Right lobe of liver (tissue), 4 donors: Measurements from ENCODE around the gene PIEZO2.
"Not testable (repeated sequence)": the region's sequence is repeated elsewhere in the genome, so short reads cannot be mapped to it uniquely, and the experiment has no call there.

Experiments
- CTCF ChIP-seq, 4 donors: fragments of 200-600 bp in 3 of 4; fragments of 450-650 bp in 1 of 4; IDR thresholded peaks; one replicate each; pipeline versions ENCODE4 v1.5.1 to v1.8.0; 2016 to 2022; ENCODE audit warnings: antibody characterized with exemption in 4 of 4, mild to moderate bottlenecking in 2 of 4
- POLR2A ChIP-seq: fragments of 450-650 bp; IDR thresholded peaks from one replicate; pipeline ENCODE4 v1.6.1; 2017; ENCODE audit warnings: antibody characterized with exemption, mild to moderate bottlenecking
- donor health status: DM: no; HTN: no; CAD: no.
- donor health status: DM: no; HTN: no; CAD: no.
- donor health status: DM: no; HTN: yes; CAD: no.

GRCh38 chr18:11129059-11129458, 20.3 kb downstream of the PIEZO2 start:
- TF ChIP-seq POLR2A; CTCF (IDR thresholded peaks at IDR 0.05): not testable (repeated sequence)
